Body of pancreas (tissue), 4 donors: ENCODE measurements around the gene BRCA1. TPM values are rescaled to one million over a fixed set of nuclear protein-coding genes. Genes with fewer than 3 reads are reported as not detected.

Source experiments
- ATAC-seq: fragments of 150-250 bp; one replicate; pipeline ENCODE4 v1.9.1; 2016
- DNase-seq, 4 donors: peaks; one replicate each; pipeline ENCODE4 v3.0.0-alpha.2; 2019
- H3K27ac ChIP-seq, 4 donors: fragments of 200-600 bp; sonication (generic); 1 replicate in 3 of 4; 2 replicates in 1 of 4; pipeline versions ENCODE4 v1.5.1 to v1.6.1; 2016 to 2019; ENCODE audit warnings: mild to moderate bottlenecking in 1 of 4, mixed read lengths in 1 of 4, moderate library complexity in 1 of 4
- H3K27me3 ChIP-seq, 2 donors: fragments of 200-600 bp; sonication (generic); one replicate each; pipeline ENCODE4 v1.6.0; 2016; ENCODE audit warnings: mild to moderate bottlenecking in 1 of 2
- H3K36me3 ChIP-seq, 2 donors: fragments of 200-600 bp; sonication (generic); replicated peaks in 1 of 2; 2 replicates each; pipeline ENCODE4 v1.5.1; 2016; ENCODE audit warnings: low read depth in 2 of 2; ENCODE audit not compliant: insufficient read depth in 1 of 2
- H3K4me1 ChIP-seq: fragments of 200-600 bp; sonication (generic); one replicate; pipeline ENCODE4 v1.6.0; 2016
- H3K4me3 ChIP-seq, 2 donors: fragments of 200-600 bp; sonication (generic); 1 replicate in 1 of 2; 2 replicates in 1 of 2; pipeline ENCODE4 v1.5.1; 2016 to 2019
- H3K9me3 ChIP-seq, 3 donors: fragments of 200-600 bp; sonication (generic); 1 replicate in 2 of 3; 2 replicates in 1 of 3; pipeline ENCODE4 v1.5.1; 2016
- CTCF ChIP-seq, 7 experiments: fragments of 450-650 bp in 4 of 7; fragments of 200-600 bp in 3 of 7; sonication (generic) in 3 of 7; IDR thresholded peaks; one replicate each; pipeline ENCODE4 v1.5.1; 2016 to 2019; ENCODE audit warnings: antibody characterized with exemption in 7 of 7
- POLR2A ChIP-seq, 3 donors: fragments of 450-650 bp; IDR thresholded peaks; one replicate each; pipeline ENCODE4 v1.6.1; 2016; ENCODE audit warnings: antibody characterized with exemption in 3 of 3, mild to moderate bottlenecking in 2 of 3
- WGBS, 2 donors: methylation state at CpG; one replicate each; pipeline ENCODE4 v1.1.5; 2017; 5-methylcytosine and 5-hydroxymethylcytosine counted together
- intact Hi-C: fragments of 100-400 bp; cut with DNase I; formaldehyde crosslinking; loops from one replicate; pipeline ENCODE4 v1.15.1; 2023
- total RNA-seq, 2 donors: library from RNA; depleted of rRNA; stranded (reverse); fragments of >200 nt; gene quantifications; one replicate each; pipeline ENCODE4 v1.1.0, GENCODE V29; 2016

Gene BRCA1
- total RNA-seq, 2 donors from 2014 or later, result 2.6 to 7.6 TPM

GRCh38 chr17:43020789-43021740 lies 104.1 kb downstream of the BRCA1 start:
- H3K27me3 ChIP-seq, result no peaks in the 10 kb centered on the region
- H3K36me3 ChIP-seq, result no peaks in the 10 kb centered on the region
- intact Hi-C loops, result loop anchor here (10.0 kb wide), 2 partner anchors 114 to 294 kb away; no protein-coding TSS in a partner anchor
- peak overlapping the region; percentile 55 to 90 for H3K4me3 ChIP-seq
- no peaks in the 10 kb centered on the region for H3K9me3 ChIP-seq
- TF ChIP-seq POLR2A (IDR thresholded peaks at IDR 0.05) (peak in 2 of 3 donors; percentile 18 to 23), CTCF (IDR thresholded peaks at IDR 0.05) (no peak)
- DNase-seq (peak; percentile 48 to 64 (median 60)), ATAC-seq (peak; percentile 5)
- peak overlapping the region; percentile 63 to 83 (median 76) for H3K27ac ChIP-seq
- 24 to 36% methylated on average over 22 to 35 of the region's 40 CpGs for WGBS, 2 donors
- H3K4me1 ChIP-seq, result peaks cover 31% of the 10 kb centered on the region

- Histone ChIP-seq H3K4me3 (no peak overlapping the region), H3K27me3 (no peaks in the 10 kb centered on the region), H3K9me3 (no peaks in the 10 kb centered on the region), H3K27ac (peak overlapping the region in 3 of 4 donors; percentile 21 to 83 (median 34)), H3K4me1 (peaks cover 31% of the 10 kb centered on the region), H3K36me3 (no peaks in the 10 kb centered on the region)
- ATAC-seq, result no peak
- intact Hi-C loops, result loop anchor here (10.0 kb wide), 2 partner anchors 115 to 295 kb away; no protein-coding TSS in a partner anchor
- no peak for DNase-seq
- 71 to 72% methylated on average over 6 of the region's 6 CpGs for WGBS, 2 donors
- TF ChIP-seq CTCF (IDR thresholded peaks at IDR 0.05) (no peak), POLR2A (IDR thresholded peaks at IDR 0.05) (no peak)
These were observed 105.0 kb downstream of the BRCA1 start for GRCh38 chr17:43020030-43020621.

GRCh38 chr17:43019418-43019817 lies 105.7 kb downstream of the BRCA1 start:
- Histone ChIP-seq H3K4me3 (no peak overlapping the region), H3K27ac (peak overlapping the region in 3 of 4 donors; percentile 21 to 36 (median 34)), H3K4me1 (peaks cover 27% of the 10 kb centered on the region), H3K9me3 (no peaks in the 10 kb centered on the region), H3K36me3 (no peaks in the 10 kb centered on the region), H3K27me3 (no peaks in the 10 kb centered on the region)
- intact Hi-C loops, result loop anchor here (10.0 kb wide), 1 partner anchor 325 kb away; no protein-coding TSS in a partner anchor
- no peak for TF ChIP-seq CTCF (IDR thresholded peaks at IDR 0.05)
- no peak for TF ChIP-seq POLR2A (IDR thresholded peaks at IDR 0.05)
- WGBS, 2 donors, result 55 to 56% methylated on average over 7 of the region's 7 CpGs
- ATAC-seq (no peak), DNase-seq (no peak)

- intact Hi-C loops, result loop anchor here (10.0 kb wide), 1 partner anchor 326 kb away; no protein-coding TSS in a partner anchor
- 35 to 45% methylated on average over 4 of the region's 4 CpGs for WGBS, 2 donors
These were observed 106.2 kb downstream of the BRCA1 start for GRCh38 chr17:43018932-43019331.

More at GRCh38 chr17:43018932-43019331, 106.2 kb downstream of the BRCA1 start:
- no peaks in the 10 kb centered on the region for H3K36me3 ChIP-seq
- peak overlapping the region in 1 of 4 donors; percentile 36 for H3K27ac ChIP-seq
- H3K4me3 ChIP-seq, result no peak overlapping the region
- TF ChIP-seq POLR2A (IDR thresholded peaks at IDR 0.05) (no peak), CTCF (IDR thresholded peaks at IDR 0.05) (no peak)
- DNase-seq (no peak), ATAC-seq (no peak)
- no peaks in the 10 kb centered on the region for H3K9me3 ChIP-seq
- peaks cover 23% of the 10 kb centered on the region for H3K4me1 ChIP-seq
- H3K27me3 ChIP-seq, result no peaks in the 10 kb centered on the region
